Raji (cell line): ENCODE measurements around the gene FAM167B.

ENCODE experiments used
- POLR2A ChIP-seq: IDR thresholded peaks from 2 replicates; pipeline ENCODE4 v1.6.1; 2011; ENCODE audit warnings: low read depth, low read length, control low read depth; ENCODE audit not compliant: insufficient read depth

FAM167B gene

DNA sequence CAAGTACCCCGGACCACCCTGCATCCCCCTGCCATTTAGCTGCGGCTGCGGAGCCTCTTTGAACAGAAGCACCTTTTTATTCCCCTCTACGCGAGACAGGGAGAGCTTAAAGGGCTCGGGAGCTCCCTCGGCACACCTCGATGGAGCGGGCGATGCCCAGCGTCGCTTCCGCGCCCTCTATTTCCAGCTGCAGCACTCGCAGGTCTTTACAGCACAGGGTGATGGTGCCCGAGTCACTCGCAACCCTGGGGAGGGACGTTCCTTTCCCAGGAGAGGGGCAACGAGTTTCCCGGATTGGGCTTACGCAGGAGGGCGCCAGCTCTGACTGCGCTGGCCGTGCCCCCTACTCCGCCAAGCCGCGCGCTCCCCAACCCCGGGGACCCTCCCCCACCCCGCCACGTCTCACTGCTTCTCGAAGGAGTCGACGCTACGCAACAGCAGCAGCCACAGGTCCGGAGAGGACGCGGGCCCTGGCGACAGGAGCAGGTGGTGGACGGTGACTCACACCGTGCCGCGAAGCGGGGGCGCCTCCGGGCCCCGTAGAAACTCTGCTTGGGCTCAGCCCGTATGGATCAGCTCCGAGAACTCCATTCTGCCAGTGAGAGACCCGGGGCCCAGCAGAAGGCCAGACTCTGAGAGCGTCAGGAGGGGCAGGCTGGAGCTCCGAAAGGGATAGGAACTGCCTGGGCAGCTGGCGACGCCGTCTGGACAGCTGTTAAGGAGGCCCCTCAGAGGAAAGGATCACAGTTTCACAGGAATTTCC, 5.8 kb upstream of the FAM167B start:
- TF ChIP-seq POLR2A: no peak

DNA sequence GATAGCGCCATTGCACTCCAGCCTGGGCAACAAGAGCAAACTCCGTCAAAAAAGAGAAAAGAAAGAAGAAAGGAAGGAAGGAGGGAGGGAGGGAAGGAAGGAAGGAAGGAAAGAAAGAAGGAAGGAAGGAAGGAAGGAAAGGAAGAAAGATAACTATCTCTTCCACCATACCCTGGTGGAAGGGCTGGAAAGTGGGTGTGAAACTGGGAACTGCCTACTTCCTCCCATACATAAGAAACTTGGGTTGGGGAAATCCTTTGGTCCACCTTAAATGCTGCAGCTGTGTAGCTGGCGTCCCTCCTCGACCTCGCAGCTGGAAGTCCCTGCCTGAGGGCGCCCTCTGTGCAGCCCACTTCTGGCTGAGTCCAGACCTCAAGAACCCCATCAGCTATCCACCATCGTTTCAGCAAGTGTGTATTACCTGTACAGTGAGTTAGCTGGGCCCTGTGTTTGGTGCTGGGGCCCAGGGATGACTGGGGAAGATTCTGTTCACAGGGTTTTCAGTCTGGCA, 4.6 kb upstream of the FAM167B start:
- TF ChIP-seq POLR2A: no peak

DNA sequence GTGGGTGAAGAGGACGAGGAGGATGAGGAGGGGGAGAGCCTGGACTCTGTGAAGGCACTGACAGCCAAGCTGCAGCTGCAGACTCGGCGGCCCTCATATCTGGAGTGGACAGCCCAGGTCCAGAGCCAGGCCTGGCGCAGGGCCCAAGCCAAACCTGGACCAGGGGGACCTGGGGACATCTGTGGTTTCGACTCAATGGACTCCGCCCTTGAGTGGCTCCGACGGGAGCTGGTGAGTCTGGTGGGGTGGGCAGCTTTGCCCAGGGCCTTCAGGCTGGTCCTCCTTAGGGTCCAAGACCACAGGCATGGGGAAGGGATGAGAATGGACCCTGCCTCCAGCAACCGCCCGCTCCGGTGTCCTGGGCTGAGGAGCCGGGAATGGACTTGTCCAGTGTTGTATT, 430 bp downstream of the FAM167B start:
- no peak for TF ChIP-seq POLR2A

DNA sequence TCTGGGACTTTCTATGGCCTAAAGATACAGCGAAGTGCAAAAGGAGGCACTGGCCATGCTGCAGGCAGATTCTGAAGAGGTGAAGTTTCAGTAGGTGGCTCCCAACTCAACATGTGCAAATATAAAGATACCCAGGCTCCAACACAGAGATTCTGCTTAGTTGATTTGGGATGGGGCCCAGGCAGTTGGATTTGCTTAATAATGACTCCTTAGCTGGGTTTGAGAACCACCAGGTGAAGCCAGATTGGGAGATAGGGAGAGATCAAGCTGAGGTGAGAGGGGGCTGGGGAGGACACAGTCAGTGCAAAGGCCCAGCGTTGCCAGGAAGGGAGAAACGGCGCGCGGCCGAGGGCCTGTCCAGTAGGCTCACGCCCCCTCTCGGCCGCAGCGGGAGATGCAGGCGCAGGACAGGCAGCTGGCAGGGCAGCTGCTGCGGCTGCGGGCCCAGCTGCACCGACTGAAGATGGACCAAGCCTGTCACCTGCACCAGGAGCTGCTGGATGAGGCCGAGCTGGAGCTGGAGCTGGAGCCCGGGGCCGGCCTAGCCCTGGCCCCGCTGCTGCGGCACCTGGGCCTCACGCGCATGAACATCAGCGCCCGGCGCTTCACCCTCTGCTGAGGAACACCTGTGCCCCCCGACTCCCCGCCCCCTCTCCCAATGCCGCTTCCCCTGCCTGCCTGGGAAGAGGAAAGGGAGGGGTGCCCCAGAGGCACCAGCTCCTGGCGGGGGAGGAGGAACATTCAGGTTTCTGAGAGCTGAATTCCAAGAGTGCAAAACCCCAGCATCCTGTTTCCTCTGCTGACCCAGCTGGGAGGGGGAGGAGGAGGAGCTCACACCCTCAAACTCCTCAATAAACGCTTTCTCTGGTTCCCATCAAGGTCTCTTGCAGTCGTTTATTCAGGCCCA, 1.2 kb downstream of the FAM167B start:
- TF ChIP-seq POLR2A: peak; percentile 30; the same call in 1 of the 2 replicates

DNA sequence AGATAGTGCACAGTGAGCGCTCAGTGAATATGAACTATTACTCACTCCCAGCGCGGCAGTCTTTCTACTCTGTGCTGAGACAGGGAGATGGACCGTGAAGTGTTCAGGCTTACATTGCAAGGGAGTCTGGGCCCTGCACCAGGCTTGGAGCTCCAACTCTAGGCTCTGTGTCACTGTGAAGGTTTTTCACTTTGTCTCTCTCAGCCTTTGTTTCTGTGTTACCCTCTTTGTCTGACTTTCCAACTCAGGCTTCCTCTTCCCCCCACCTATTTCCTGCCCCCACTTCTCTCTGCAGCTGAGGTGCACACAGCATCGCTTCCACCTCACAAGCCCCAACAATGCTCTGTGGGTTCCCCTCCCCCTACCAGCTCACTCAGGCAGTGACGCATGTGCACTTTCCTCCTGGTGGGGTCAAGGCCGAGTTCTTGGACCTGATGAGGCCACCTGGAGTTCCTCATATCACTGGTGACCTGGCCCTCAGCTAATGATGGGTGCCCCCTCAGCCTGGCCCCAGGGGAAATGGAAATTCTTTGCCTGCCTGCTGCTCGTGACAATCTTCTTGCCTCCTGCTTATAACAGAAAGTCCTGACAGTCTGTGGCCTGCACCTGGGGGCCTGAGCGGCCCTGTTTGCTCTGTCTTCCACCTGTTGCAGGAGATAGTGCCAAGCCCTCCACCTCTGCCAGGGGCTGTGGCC, 3.0 kb downstream of the FAM167B start:
- TF ChIP-seq POLR2A: peak; percentile 57

DNA sequence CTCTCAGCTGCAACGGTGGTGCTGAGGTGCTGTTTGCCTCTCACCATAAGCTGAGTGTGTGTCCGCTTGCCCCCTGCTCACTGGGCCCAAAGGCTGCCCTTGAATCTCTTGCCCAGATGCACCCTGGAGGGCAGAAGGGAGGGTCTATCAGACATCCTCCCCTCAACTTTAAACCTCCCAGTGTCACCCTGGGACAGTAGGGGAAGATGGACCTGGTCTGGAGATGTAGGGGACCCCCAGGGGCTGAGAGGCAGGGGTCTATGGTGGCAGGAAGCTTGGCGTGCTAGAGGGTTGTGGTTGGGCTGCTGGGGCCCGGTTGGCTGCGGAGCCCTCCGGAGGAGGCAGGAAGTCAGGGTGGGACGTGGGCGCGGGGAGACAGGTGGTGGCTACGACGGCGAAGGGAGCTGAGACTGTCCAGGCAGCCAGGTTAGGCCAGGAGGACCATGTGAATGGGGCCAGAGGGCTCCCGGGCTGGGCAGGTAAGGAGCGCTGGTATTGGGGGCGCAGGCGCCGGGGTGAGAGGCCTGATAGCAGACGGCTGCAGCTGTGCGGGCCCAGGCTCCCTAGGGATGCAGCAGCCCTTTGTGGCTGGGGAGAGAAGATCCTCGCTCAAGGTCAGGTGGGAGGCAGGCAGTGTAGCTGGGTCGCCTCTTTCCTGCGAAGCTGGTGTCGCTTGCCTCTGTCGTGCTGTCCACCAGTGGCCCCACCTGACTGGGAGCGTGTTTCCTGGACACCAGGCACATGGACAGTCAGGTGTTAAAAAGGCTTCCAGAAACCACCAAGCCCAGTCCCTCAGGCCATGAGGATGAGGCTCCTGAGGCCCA, 4.1 kb downstream of the FAM167B start, which contains the start of gene LCK:
TSS of gene LCK (plus strand) at position 373 of the 824 bp plus-strand sequence. CDS start 23,065 bp downstream, outside the sequence.
- peak; percentile 69 for TF ChIP-seq POLR2A

DNA sequence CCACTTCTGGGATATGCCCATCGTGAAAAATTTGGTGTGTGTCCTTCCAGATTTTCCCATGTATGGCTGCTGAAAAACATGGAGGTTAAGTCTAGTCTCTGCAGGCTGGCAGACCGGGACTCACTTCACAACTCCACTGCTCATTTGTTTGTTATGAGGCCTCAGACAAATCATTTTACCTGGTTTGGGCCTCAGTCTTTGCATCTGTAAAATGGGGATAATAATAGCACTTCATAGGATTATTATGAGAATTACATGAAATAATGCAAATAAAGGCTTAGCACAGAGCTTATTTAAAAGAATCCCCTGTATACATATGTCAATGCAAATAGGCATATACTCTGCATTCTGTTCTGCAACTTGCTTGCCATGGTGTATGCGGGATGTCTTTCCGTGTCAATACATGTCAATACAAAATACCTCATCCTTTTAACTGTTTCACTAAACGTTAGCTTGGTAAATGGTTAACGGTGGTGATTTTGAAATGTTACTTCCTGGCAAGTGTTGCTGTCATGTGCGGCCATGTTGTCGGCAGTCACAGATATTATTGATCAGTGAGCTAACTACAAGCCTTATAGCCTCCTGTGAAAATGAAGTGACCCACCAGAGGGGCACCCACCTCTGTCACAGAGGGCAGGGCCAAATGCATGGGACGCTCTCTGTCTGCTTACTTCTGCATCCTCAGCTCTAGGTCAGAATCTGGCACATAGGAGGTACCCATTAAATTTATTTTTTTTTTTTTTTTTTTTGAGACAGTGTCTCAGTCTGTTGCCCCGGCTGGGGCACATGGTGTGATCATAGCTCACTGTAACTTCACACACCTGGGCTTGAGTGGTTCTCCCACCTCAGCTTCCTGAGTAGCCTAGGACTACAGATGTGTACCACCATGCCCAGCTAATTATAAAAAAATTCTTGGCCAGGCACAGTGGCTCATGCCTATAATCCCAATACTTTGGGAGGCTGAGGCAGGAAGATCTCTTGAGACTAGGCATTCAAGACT, 8.3 kb downstream of the FAM167B start:
- no peak for TF ChIP-seq POLR2A

DNA sequence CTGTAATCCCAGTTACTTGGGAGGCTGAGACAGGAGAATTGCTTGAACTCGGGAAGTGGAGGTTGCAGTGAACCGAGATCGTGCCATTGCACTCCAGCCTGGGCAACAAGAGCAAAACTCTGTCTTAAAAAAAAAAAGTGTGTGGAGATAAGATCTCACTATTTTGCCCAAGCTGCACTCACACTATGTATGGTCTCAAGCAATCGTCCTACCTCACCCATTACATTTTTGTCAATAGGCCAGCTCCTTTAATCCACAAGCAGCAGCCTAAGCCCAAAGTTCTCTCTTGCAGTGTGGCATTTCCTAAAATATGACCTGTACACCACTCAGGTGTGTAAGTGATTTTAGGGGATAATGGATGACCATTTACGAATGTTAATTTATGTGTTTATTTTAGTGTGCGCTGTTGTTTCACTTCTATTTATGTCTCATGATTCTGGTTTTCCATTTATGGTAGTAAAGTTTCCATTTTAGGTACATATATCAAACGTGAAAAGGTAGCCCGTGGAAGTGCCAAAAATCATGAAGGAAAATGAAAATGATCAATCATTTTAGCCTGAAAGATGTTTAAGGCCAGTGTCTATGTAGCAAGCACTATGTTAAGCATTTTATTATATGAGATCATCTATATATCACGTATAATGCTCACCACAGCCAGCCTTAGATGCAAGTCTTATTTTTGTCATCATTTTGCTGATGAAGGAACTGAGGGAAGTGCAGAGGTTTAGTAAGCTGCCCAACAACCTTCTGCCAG, 9.6 kb downstream of the FAM167B start:
- TF ChIP-seq POLR2A: no peak

DNA sequence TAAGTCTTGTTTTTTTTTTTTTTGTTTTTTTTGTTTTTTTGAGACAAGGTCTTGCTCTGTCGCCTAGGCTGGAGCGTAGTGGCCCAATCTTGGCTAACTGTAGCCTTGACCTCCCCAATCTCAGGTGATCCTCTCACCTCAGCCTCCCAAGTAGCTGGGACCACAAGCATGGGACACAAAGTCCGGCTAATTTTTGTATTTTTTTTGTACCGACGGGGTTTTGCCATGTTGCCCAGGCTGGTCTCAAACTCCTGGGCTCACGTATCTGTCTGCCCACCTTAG, 10.1 kb downstream of the FAM167B start:
- no peak for TF ChIP-seq POLR2A

DNA sequence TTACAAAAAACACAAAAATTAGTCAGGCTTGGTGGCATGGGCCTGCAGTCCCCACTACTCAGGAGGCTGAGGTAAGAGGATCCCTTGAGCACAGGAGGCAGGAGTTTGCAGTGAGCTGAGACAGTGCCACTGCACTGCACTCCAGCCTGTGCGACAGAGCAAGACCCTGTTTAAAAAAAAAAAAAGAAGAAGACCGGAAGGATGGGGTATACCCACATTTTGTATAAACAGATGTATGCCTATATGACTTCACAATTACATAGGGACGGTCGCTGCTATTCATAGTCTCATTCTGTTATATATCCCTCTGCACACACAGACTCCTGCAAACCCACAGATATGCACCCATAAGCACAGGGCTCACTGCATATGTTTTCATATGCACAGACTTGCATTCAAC, 16.7 kb downstream of the FAM167B start:
- TF ChIP-seq POLR2A: no peak

DNA sequence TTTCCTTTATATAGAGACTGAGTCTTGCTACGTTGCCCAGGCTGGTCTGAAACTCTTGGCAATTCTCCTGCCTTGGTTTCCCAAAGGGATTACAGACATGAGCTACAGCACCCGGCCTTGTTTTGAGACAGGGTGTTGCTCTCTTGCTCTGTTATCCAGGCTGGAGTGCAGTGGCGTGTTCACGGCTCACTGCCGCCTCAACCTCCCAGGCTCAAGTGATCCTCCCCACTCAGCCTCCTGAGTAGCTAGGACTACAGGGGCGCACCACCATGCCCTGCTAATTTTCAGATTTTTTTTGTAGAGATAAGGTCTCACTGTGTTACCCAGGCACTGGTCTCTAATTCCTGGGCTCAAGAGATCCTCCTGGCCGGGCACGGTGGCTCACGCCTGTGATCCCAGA, 18.8 kb downstream of the FAM167B start:
- no peak for TF ChIP-seq POLR2A

DNA sequence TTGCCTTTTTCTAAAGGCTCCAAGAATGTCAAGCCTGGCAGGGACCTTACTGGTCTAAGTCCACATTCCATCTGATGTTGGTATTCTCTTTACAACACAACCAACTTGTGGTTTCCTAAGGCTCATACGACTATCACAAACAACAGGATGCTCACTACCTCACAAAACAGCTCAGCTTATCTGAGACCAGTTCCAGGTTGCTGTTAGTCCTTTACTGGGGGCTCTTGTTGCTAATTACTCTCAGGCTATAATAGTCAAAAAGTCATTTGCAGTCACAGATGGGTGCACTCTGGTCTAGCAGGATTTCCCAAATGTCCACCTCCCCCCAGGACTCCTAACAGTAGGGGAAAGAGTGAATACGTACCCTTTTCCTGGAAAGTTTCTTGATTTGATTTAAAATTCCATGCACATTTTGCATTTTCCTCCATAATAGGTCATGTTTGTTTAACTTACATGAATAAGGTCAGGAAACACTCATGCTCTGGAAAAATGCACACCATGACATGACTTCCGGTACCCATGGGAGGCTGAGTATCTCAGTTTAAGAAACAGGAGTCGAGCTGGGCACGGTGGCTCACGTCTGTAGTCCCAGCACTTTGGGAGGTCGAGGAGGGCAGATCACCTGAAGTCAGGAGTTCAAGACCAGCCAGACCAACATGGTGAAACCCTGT, 20.0 kb downstream of the FAM167B start:
- no peak for TF ChIP-seq POLR2A
